GM15510 (cell line): Measurements from ENCODE around the gene MARCHF3.

ENCODE experiments used
- POLR2A ChIP-seq: IDR thresholded peaks from 3 replicates; pipeline ENCODE4 v1.6.1; 2011; ENCODE audit warnings: borderline replicate concordance; ENCODE audit not compliant: insufficient read length; ENCODE audit errors: extremely low read depth

The MARCHF3 gene

GRCh38 chr5:126959188-126959587 lies 71.2 kb downstream of the MARCHF3 start:
- TF ChIP-seq POLR2A, result no peak

- TF ChIP-seq POLR2A, result no peak
These were observed 73.4 kb downstream of the MARCHF3 start for GRCh38 chr5:126956991-126957390.

- TF ChIP-seq POLR2A, result no peak
These were observed 75.4 kb downstream of the MARCHF3 start for GRCh38 chr5:126954981-126955380.

GRCh38 chr5:126953640-126954039 lies 76.7 kb downstream of the MARCHF3 start:
- TF ChIP-seq POLR2A, result no peak

- no peak for TF ChIP-seq POLR2A
These were observed 80.9 kb downstream of the MARCHF3 start for GRCh38 chr5:126949475-126949874.

GRCh38 chr5:126948453-126948852 lies 81.9 kb downstream of the MARCHF3 start:
- TF ChIP-seq POLR2A, result no peak

- TF ChIP-seq POLR2A, result no peak
These were observed 82.4 kb downstream of the MARCHF3 start for GRCh38 chr5:126948011-126948355.

GRCh38 chr5:126947146-126948010 lies 83.0 kb downstream of the MARCHF3 start:
- no peak for TF ChIP-seq POLR2A

GRCh38 chr5:126941403-126941802 lies 89.0 kb downstream of the MARCHF3 start:
- TF ChIP-seq POLR2A, result no peak

GRCh38 chr5:126939887-126940286 lies 90.5 kb downstream of the MARCHF3 start:
- no peak for TF ChIP-seq POLR2A

GRCh38 chr5:126938466-126938865 lies 91.9 kb downstream of the MARCHF3 start:
- TF ChIP-seq POLR2A, result no peak

GRCh38 chr5:126937771-126938170 lies 92.6 kb downstream of the MARCHF3 start:
- TF ChIP-seq POLR2A, result no peak

- no peak for TF ChIP-seq POLR2A
These were observed 93.5 kb downstream of the MARCHF3 start for GRCh38 chr5:126936775-126937418.

GRCh38 chr5:126931963-126932660 lies 98.2 kb downstream of the MARCHF3 start:
- TF ChIP-seq POLR2A, result no peak

GRCh38 chr5:126928041-126928440 lies 102.3 kb downstream of the MARCHF3 start:
- TF ChIP-seq POLR2A, result no peak
